NT2/D1 (cell line): ENCODE results near the gene RASSF7.

Experiments used
- SUZ12 ChIP-seq: IDR thresholded peaks from 2 replicates; pipeline ENCODE4 v1.6.1; 2011; ENCODE audit not compliant: insufficient read length, insufficient read depth; ENCODE audit errors: extremely low read depth
- YY1 ChIP-seq: IDR thresholded peaks from 2 replicates; pipeline ENCODE4 v1.6.1; 2011; ENCODE audit not compliant: insufficient read length, insufficient read depth
- ZNF274 ChIP-seq: IDR thresholded peaks from 2 replicates; pipeline ENCODE4 v1.6.1; 2011; ENCODE audit warnings: mild to moderate bottlenecking, low read depth, low read length

- TF ChIP-seq YY1 = no peak
- no peak for TF ChIP-seq ZNF274
- no peak for TF ChIP-seq SUZ12
These were observed 606 bp downstream of the RASSF7 start for GRCh38 chr11:561148-562003.
